Purkinje cell (primary cell): Measurements from ENCODE around the gene ZNF581. TPM values are rescaled to one million over a fixed set of nuclear protein-coding genes. Genes with fewer than 3 reads are reported as not detected.

Experiments
- polyA plus RNA-seq: library from polyadenylated mRNA; unstranded; fragments of >200 nt; fragmentation: Nextera tagmentation; gene quantifications from 2 replicates; pipeline ENCODE4 v1.2.1, GENCODE V29; 2014

Gene ZNF581, protein sequence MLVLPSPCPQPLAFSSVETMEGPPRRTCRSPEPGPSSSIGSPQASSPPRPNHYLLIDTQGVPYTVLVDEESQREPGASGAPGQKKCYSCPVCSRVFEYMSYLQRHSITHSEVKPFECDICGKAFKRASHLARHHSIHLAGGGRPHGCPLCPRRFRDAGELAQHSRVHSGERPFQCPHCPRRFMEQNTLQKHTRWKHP
- polyA plus RNA-seq: 0.74 and 4.1 TPM in 2 replicates

DNA sequence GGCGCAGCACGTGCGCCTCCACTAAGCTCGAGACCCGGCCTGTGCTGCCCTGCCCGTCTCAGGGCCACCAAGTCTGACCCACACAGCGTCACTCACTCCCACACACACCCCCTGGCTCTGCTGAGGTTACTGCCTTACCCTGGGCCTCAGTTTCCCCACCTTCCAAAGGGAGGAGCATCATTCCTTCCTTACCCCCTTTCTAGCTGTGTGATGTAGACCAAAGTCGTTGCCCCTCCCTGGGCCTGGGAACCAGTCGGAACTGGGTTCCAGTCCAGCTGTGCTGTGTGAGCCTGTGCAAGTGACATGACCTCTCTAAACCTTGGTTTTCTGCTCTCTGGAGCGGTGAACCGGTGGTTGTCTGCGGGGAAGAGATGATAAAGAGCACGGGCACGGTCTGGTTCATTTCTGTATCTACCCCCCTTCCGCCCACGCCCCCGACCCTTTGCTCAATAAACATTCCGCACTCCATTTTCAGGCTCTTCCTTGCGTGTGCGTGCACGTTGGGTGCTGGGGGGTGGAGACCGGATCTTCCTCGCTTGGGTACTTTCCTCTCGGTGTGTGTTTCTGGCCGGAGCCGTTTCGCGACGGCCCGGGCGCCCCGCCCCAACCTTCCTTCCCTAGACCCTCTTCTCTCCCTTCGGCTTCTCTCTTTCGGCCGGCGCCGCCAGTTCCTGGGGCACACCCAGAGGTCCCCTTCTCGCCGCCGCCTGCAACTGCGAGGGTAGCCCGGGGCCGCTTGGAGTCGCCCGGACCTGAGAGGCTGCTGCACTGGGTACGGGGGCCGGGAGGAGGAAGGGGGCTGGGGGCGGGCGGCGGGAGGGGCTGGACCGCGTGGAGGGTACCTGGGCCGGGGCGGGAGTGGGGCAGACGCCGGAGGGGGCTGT lies at the start of gene ZNF581:
TSS of gene ZNF581 (plus strand) at position 647 of the 884 bp plus-strand sequence. CDS start 923 bp downstream, outside the sequence.

DNA sequence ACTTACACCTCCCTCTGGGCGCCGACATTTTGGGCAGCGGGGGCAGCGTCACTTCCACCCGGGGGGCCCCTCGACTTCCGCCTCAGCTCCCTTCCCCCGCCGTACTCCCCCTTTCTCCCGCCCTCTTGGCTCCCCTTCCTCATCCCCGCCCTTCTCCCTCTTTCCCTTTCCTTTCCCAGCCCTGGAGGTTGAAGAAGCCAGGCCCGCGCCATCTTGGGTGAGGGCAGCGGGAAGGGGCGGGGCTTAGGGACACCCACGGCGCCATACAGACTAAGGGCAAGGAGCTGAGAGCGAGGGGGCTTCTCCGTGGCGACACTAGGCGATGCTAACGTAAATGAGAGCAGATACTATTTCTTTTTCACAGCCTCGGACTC lies 44.0 kb upstream of the ZNF581 start, which contains the start of gene FIZ1:
TSS of gene FIZ1 (minus strand) at position 50 of the 374 bp plus-strand sequence. CDS start 1,652 bp downstream, outside the sequence.

DNA sequence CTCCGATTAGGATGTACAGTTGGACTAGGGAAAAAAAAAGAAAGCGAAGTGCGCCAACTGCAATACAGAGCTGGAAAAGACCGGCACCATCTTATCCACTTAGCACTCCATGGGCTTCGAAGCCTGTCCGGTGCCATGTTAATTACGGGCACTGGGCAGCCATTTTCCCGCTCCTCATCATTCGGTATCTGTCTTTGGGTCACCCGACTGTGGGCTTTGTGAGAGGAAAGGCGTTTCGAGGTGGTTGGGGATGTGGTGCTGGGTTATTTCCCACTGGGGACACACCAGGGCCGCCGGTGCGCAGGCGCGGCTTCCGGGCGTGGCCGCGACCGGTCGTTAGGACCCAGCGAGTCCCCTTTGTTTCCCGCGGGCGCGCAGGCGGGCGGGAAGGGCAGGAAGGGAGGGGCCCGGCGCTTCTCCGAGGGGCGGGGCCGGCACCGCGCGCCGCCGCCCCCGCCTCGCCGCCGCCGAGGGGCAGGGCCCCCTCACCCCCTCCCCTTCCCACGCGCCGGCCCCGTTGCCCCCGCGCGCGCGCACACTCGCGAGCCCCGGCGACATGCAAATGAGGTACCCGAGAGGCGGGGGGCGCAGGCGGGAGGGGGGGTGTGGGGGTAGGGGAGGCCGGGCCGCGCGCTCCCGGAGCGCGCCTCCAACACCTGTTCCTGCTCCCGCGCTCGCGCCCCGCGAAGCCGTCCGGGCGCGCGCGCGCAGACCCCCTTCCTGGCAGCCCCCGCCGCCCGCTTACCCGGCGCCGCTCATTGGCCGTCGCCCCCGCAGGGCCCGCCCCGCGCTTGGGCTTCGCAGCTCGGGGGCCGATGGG lies 43.4 kb upstream of the ZNF581 start, which contains the start of gene ZNF524:
TSS of gene ZNF524 (plus strand) at position 447 of the 820 bp plus-strand sequence. CDS start 1,825 bp downstream, outside the sequence.

DNA sequence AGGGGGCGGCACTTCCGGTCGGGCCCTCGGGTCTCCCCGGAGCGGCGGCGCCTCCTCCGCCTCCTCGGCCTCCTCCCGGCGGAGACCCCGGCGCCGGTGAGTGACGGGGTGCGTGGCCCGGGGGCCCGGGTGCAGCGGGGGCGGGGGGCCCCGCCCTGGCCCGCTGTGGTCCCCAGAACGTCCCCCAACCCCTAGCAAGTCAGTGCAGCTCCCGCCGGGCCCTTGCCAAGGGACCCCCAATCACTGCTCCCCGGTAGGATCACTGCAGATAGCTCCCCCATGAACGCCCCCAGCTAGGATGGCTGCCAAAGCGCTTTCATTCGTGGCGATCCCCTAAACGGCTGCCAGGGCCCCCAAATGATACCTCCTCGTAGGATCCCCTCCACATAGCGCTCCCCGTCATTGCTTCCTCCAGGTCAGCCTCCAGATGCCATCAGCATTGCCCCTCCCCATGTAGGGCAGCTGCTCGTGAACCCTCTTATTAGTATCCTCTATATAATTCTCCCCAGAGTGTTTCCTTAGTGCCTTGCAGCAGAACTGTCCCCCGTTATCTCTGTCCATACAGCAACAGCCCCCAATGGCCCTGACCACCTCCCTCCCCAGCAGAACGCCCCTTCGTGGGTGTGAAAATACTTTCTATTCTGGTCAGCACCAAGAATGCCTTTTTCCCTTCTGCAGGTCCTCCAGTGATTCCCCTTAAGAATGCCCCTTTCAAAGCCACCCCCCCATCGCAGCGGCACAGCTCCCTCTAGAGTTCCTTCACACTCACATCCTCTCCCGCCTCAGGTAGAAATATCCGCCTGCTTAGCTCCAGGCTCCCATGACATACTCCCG lies 37.6 kb upstream of the ZNF581 start, which contains the start of gene ZNF865:
TSS of gene ZNF865 (plus strand) at position 11 of the 834 bp plus-strand sequence. CDS start 7,972 bp downstream, outside the sequence.

DNA sequence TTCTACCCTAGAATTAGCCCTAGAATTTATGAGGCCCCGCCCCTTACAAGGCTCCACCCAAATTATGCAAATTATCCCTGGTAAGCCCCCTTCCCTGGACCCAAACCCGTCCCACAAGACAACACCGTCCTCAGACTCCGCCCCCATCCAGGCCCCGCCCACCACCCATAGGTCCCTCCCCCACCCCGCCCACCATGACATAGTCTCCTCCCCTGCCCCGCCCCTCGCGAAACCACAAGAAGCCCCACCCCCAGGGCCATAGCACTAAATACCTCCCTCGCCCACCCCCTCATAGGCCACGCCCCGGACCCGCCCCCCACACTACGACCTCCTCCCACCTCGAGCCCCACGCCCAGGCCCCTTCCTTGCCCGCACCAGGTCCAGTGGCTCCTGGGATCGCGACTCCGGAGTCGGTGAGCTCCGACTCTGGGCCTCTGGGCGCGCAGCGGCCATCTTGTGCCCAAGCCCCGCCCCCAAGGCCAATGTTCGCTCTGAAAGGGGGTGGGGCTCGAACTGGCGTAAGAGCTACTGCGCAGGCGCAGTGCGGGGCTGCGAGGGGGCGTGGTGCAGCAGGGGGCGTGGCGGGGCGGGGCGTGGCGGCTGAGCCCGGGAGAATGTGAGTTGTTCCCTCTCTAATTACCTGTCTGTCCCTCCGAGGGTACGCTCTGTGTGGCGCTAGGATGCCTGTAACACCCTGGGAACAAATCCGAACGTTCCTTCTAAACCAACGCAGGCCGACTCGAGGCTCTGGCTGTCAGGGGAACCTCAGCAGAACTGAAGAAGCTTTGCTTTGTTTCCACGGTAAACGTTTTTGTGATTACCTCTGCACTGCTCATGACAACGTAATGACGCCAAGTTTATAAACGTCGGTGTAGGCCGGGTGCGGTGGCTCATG lies 19.1 kb upstream of the ZNF581 start, which contains the start of gene ZNF784:
TSS of gene ZNF784 (minus strand) at position 458 of the 895 bp plus-strand sequence. CDS start at position 453, 5 bp downstream.

DNA sequence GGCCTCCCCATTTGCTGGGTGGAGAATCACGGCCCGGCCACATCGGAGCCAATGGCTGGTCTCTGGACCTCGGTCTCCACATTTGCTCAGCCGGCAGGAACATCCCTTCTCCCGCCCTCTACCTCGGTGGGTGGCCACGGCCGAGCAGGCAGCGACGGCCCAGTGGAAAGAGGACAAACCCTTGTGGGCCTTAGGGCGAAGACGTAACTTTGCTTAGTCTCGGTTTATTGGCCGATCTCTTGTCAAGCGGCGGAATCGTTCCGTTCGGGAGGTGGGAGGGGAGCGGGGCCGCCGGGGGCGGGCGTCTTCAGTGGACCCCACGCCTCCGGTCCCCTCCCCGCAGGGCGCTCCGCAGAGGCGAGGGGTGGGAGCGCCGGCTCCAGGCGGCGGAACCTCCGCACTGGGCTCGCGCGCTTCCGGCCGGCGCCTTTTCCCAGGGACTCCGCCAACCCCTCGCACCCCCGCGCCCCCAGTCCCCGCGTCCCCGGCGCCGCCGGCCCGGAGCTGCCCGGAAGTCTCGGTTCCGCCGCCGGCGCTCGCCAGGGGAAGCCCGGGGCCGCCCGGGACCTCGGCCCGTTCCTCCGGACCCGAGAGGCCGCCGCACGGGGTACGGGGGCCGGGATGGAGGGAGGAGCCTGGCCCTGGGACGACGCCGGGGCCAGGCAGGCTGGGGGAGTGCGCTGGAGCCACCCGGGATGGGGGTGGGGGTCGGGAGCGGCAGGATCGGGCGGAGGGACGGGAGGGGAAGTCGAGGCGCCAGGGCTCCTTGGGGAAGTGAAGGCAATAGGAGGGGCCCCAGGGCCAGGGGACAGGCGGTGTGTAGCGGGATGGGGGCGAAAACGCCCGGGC lies 2.6 kb upstream of the ZNF581 start, which contains the start of gene ZNF580:
TSS of gene ZNF580 (plus strand) at position 426 of the 849 bp plus-strand sequence. CDS start 1,507 bp downstream, outside the sequence.

DNA sequence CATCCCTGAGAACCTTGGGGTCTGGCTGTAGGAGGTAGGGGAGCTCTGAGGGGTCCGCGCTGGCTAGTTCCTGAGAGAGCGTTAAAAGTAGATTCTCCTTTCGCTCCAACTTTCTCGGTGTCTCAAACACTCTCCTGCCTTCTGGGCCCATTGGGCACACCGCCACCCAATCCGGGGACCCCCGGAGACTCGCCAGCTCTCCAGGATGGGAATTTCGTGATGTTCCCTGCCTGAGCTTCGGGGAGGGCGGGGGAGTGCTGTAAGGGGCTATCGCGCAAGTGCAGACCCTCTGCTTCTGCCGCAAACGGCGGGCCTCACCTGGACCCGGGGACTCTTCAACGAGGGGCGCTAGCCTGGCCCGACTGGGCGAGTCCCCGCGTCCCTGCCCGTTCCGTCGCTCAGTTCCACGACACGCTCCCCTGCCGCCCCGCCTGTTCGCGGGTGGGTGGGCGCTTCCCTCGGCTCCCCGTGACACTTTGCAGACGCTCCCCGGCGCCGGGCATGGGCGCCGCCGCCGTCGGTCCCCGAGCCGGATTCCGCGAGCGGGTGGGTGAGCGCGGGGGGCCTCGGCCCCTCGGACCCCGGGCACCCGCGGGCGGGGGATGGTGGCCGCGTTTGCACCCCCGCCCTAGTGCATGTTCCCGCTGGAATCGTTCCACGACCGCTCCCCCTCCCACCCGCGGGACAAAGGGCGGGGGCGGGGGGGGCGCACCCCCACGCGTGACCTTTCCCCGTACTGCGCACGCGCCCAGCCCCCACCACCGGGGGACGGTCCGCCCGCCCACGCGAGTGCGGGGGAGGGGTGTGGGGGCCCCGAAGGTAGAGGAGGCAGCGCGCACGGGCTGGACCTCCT lies 4.5 kb downstream of the ZNF581 start, which contains the start of gene CCDC106:
TSS of gene CCDC106 (plus strand) at position 481 of the 853 bp plus-strand sequence. CDS start 835 bp downstream, outside the sequence.

DNA sequence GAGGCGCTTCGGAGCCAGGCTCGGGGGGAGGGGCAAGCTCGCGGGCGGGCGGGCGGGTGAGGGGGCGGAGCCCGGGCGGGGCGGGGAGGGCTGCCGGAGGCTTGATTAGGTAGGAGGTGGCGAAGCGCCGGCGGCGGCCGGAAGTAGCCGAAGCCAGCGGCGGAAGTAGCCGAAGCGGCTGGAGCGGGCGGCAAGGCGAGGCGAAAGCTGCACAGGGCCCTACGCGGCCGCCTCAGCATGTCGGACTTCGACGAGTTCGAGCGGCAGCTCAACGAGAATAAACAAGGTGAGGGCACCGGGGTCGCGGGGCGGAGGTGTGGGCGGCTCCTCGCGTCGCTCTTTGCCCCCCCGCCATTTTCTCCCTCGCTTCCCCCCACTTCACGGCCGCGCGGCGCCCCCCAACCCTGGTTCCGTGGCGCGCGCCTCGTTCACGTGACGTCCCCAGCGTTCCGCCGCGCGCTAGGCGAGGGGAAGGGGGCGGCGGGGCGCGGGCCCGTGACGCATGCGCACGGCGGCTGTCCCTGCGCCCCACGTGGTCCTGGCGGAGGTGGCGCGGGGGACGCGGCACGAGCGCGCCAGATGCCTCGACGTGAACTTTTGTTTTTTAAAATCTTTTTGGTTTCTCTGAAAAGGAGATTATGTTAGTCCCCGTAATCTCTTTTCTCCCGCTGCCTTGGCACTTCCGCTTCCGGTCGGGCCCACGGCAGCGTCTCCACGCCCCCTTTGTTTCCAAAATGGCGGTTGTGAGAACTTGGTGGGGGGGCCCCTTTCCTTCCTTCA lies 11.6 kb downstream of the ZNF581 start, which contains the start of gene U2AF2:
TSS of gene U2AF2 (plus strand) at position 168 of the 780 bp plus-strand sequence. CDS start at position 238, 70 bp downstream.

DNA sequence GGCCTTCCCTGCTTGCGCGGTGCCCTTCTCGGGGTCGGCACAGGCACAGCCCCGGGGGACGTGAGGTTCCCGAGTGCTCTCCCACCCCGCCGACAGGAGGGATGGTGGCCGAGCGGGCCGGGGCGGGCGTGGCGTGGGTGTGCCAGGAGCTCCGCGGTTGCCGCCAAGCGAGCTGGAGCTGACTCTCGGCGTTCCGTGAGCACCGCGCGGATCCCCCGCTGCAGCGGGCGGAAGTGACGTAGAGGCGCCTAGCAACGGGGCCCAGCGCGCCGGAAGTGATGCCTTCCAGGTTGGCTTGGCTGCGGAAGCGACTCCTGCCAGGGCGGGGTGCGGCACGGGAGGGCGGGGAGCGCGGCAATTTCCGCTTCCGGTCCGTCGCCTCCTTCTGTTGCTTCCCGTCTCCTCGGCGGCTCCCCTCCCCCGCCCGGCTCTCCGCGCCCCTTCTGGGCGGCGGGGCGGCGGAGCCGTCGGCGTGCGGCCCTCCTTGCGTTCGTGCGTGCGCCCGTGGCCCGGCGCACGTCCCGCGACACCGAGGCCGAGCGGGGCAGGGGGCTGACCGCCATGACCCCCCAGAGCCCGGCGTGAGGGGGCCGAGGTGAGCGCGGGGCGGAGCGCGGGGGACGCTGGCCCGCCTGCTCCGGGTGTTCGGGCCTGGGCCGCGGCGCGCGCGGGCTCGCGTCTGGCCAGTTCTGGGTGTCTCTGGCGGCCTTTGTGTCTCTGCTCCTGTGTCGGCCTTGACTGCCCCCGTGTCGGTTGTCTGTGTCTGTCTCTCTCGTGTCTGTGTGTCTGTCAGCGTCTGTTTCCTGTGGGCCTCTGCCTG lies 31.6 kb downstream of the ZNF581 start, which contains the start of gene EPN1:
TSS of gene EPN1 (plus strand) at position 386 of the 820 bp plus-strand sequence. CDS start 3,402 bp downstream, outside the sequence.

Other genes with a start within 250 kb of the ZNF581 start
- 1.3 and 1.6 TPM in 2 replicates for gene UBE2S, start 235.9 kb upstream of the ZNF581 start, polyA plus RNA-seq
- gene SHISA7, start 200.3 kb upstream of the ZNF581 start, polyA plus RNA-seq: 0.62 TPM in 1 of 2 replicates, not detected in the other
- gene ISOC2, start 182.0 kb upstream of the ZNF581 start, polyA plus RNA-seq: 0.93 and 1.2 TPM in 2 replicates
- gene C19orf85, start 178.9 kb upstream of the ZNF581 start, polyA plus RNA-seq: not detected in 2 replicates
- gene ZNF628, start 167.0 kb upstream of the ZNF581 start, polyA plus RNA-seq: not detected in 2 replicates
- gene NAT14, start 158.5 kb upstream of the ZNF581 start, polyA plus RNA-seq: 26.9 and 43.3 TPM in 2 replicates
- 0.05 TPM in 1 of 2 replicates, not detected in the other for gene SSC5D, start 155.2 kb upstream of the ZNF581 start, polyA plus RNA-seq
- not detected in 2 replicates for gene SBK2, start 106.5 kb upstream of the ZNF581 start, polyA plus RNA-seq
- gene SBK3, start 98.1 kb upstream of the ZNF581 start, polyA plus RNA-seq: not detected in 2 replicates
- 0.36 and 0.48 TPM in 2 replicates for gene ZNF579, start 62.8 kb upstream of the ZNF581 start, polyA plus RNA-seq
- 1.7 and 4.2 TPM in 2 replicates for gene FIZ1, start 44.1 kb upstream of the ZNF581 start, polyA plus RNA-seq
- 0.36 TPM in 1 of 2 replicates, not detected in the other for gene ZNF524, start 43.4 kb upstream of the ZNF581 start, polyA plus RNA-seq
- 0.22 TPM in 1 of 2 replicates, not detected in the other for gene ZNF865, start 38.0 kb upstream of the ZNF581 start, polyA plus RNA-seq
- gene ZNF784, start 19.1 kb upstream of the ZNF581 start, polyA plus RNA-seq: 0.16 and 0.27 TPM in 2 replicates
- 8.2 and 11.4 TPM in 2 replicates for gene ZNF580, start 2.6 kb upstream of the ZNF581 start, polyA plus RNA-seq
- gene CCDC106, start 4.6 kb downstream of the ZNF581 start, polyA plus RNA-seq: 0.35 and 0.67 TPM in 2 replicates
- gene U2AF2, start 11.4 kb downstream of the ZNF581 start, polyA plus RNA-seq: 2.8 and 3.7 TPM in 2 replicates
- 1.3 and 1.4 TPM in 2 replicates for gene EPN1, start 31.6 kb downstream of the ZNF581 start, polyA plus RNA-seq
- not detected in 2 replicates for gene NLRP9, start 94.8 kb downstream of the ZNF581 start, polyA plus RNA-seq
- not detected in 2 replicates for gene RFPL4A, start 115.4 kb downstream of the ZNF581 start, polyA plus RNA-seq
- gene RFPL4AL1, start 125.5 kb downstream of the ZNF581 start, polyA plus RNA-seq: not detected in 2 replicates
- 0.11 and 0.24 TPM in 2 replicates for gene NLRP11, start 188.3 kb downstream of the ZNF581 start, polyA plus RNA-seq
- gene NLRP4, start 192.9 kb downstream of the ZNF581 start, polyA plus RNA-seq: not detected in 2 replicates